ENCODE measurements around the gene CCNB2.

CCNB2 gene

DNA sequence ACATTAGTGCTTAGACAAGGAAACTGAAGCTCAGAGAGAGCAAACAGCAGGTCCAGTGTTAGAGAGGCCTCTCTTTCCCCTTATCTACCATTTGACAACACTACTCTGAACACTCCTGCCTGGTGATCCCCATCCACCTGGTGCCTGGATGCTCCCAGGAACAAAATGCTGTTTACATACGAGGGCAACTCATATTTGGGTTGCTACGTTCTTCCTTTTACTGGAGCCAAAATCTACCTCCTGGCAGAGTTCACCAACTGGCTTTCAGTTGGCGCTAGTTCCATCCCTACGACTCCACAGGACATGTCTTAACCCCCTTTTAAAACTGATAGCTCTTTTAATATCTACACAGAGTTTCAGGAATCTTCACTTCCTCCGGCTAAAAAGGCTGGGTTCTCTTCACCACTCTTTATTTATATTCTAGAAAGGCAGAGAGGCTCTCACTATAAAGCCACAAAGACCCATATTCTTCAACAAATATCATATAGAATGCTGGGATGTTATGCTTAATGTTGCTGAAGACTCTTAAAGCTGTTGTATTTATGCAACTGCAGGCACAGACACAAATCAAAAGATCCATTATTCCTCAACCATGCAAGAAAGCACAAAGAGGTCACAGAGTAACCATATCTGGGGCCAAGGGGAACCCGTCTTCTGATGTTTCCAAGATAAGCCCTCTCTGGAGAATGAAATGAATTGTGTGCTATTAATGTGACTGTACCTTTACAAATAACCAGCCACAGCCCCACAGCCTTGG is 47.9 kb downstream of the CCNB2 start:
- Histone ChIP-seq H3K4me3 (replicated peaks; ENCODE audit: insufficient read depth, low read length) (no peak overlapping the region), H3K27me3 (ENCODE audit: insufficient read depth, poor library complexity, severe bottlenecking) (no peaks in the 10 kb centered on the region), H3K27ac (replicated peaks) (no peak overlapping the region)
- TF ChIP-seq, protein P1, sequence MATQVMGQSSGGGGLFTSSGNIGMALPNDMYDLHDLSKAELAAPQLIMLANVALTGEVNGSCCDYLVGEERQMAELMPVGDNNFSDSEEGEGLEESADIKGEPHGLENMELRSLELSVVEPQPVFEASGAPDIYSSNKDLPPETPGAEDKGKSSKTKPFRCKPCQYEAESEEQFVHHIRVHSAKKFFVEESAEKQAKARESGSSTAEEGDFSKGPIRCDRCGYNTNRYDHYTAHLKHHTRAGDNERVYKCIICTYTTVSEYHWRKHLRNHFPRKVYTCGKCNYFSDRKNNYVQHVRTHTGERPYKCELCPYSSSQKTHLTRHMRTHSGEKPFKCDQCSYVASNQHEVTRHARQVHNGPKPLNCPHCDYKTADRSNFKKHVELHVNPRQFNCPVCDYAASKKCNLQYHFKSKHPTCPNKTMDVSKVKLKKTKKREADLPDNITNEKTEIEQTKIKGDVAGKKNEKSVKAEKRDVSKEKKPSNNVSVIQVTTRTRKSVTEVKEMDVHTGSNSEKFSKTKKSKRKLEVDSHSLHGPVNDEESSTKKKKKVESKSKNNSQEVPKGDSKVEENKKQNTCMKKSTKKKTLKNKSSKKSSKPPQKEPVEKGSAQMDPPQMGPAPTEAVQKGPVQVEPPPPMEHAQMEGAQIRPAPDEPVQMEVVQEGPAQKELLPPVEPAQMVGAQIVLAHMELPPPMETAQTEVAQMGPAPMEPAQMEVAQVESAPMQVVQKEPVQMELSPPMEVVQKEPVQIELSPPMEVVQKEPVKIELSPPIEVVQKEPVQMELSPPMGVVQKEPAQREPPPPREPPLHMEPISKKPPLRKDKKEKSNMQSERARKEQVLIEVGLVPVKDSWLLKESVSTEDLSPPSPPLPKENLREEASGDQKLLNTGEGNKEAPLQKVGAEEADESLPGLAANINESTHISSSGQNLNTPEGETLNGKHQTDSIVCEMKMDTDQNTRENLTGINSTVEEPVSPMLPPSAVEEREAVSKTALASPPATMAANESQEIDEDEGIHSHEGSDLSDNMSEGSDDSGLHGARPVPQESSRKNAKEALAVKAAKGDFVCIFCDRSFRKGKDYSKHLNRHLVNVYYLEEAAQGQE (IDR thresholded peaks at IDR 0.05; ENCODE audit: insufficient replicate concordance, low read depth): no peak
- TF ChIP-seq POLR2AphosphoS5 (IDR thresholded peaks at IDR 0.05; ENCODE audit: low read depth): no peak
- TF ChIP-seq, protein P2, sequence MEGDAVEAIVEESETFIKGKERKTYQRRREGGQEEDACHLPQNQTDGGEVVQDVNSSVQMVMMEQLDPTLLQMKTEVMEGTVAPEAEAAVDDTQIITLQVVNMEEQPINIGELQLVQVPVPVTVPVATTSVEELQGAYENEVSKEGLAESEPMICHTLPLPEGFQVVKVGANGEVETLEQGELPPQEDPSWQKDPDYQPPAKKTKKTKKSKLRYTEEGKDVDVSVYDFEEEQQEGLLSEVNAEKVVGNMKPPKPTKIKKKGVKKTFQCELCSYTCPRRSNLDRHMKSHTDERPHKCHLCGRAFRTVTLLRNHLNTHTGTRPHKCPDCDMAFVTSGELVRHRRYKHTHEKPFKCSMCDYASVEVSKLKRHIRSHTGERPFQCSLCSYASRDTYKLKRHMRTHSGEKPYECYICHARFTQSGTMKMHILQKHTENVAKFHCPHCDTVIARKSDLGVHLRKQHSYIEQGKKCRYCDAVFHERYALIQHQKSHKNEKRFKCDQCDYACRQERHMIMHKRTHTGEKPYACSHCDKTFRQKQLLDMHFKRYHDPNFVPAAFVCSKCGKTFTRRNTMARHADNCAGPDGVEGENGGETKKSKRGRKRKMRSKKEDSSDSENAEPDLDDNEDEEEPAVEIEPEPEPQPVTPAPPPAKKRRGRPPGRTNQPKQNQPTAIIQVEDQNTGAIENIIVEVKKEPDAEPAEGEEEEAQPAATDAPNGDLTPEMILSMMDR (IDR thresholded peaks at IDR 0.05; ENCODE audit: insufficient read depth, low read length): no peak
- TF ChIP-seq GABPA (IDR thresholded peaks at IDR 0.05; ENCODE audit: low read depth): no peak
- TF ChIP-seq SPI1 (IDR thresholded peaks at IDR 0.05; ENCODE audit: borderline replicate concordance, low read depth): no peak
- DNase-seq (ENCODE audit: low read depth in 1 of 2, low spot score in 1 of 2): no peak

DNA sequence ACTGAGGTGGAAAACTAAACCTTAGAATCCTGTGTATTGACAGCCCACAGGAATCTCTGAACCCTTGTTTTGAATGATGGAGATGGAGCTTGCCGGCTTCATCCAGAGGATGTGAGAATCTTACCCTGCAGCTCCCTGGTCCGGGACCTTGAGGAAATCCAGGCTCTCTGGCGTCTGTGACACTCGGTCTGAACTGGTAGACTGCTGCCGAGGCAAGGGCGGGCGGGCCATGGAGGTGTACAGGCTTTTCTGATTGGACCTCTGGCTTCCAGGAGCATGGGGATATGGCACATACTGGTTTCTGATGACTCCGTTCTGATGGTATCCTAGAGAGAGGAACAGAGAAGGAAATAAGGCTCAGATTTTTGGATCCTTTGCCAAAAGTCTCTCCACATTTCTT is 48.5 kb downstream of the CCNB2 start:
- DNase-seq (ENCODE audit: low read depth in 1 of 2, low spot score in 1 of 2): no peak
- Histone ChIP-seq H3K4me3 (replicated peaks; ENCODE audit: insufficient read depth, low read length) (no peak overlapping the region), H3K27me3 (ENCODE audit: insufficient read depth, poor library complexity, severe bottlenecking) (no peaks in the 10 kb centered on the region), H3K27ac (replicated peaks) (no peak overlapping the region)
- TF ChIP-seq GABPA (IDR thresholded peaks at IDR 0.05; ENCODE audit: low read depth) (no peak), POLR2AphosphoS5 (IDR thresholded peaks at IDR 0.05; ENCODE audit: low read depth) (no peak), SPI1 (IDR thresholded peaks at IDR 0.05; ENCODE audit: borderline replicate concordance, low read depth) (no peak)
- TF ChIP-seq, protein P2 (IDR thresholded peaks at IDR 0.05; ENCODE audit: insufficient read depth, low read length): no peak
- TF ChIP-seq, protein P1 (IDR thresholded peaks at IDR 0.05; ENCODE audit: insufficient replicate concordance, low read depth): no peak

DNA sequence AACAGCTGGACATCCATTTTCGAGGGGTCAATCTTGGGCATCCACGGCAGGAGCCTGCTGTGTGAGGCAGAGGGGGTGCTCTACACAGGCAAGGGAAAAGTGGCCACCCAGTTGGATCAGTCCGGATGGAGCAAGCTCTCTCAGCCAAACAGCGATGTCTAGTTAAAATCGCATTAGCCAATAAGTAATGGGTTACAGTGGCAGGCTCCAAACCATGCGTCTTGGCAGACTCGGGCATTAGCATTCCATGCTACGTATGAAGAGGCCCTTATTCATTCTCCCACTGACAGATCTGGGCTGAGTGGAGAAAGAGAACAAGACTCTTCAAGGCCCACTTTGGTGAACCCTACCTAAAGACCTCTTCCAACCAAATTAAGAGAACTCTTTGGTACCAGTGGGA is 49.3 kb downstream of the CCNB2 start:
- no peak for DNase-seq (ENCODE audit: low read depth in 1 of 2, low spot score in 1 of 2)
- no peak overlapping the region for H3K4me3 ChIP-seq (replicated peaks; ENCODE audit: insufficient read depth, low read length)
- no peaks in the 10 kb centered on the region for H3K27me3 ChIP-seq (ENCODE audit: insufficient read depth, poor library complexity, severe bottlenecking)
- TF ChIP-seq SPI1 (IDR thresholded peaks at IDR 0.05; ENCODE audit: borderline replicate concordance, low read depth): no peak
- TF ChIP-seq, protein P1 (IDR thresholded peaks at IDR 0.05; ENCODE audit: insufficient replicate concordance, low read depth): no peak
- no peak for TF ChIP-seq POLR2AphosphoS5 (IDR thresholded peaks at IDR 0.05; ENCODE audit: low read depth)
- TF ChIP-seq, protein P2 (IDR thresholded peaks at IDR 0.05; ENCODE audit: insufficient read depth, low read length): no peak
- no peak for TF ChIP-seq GABPA (IDR thresholded peaks at IDR 0.05; ENCODE audit: low read depth)
- no peak overlapping the region for H3K27ac ChIP-seq (replicated peaks)

Measured in HL-60 (cell line).